ENCODE data around the gene CDCA5.

GRCh38 chr11:65058419-65059054 is 25.3 kb downstream of the CDCA5 start, which contains the start of gene NAALADL1:
- TF ChIP-seq CTCF (IDR thresholded peaks at IDR 0.05): no peak
- TF ChIP-seq POLR2A (IDR thresholded peaks at IDR 0.05): no peak
- no peak for TF ChIP-seq POLR2AphosphoS5 (IDR thresholded peaks at IDR 0.05)
